Mucosa of rectum (tissue), 2 donors: Measurements from ENCODE around the gene TNS3.

Experiments used
- H3K27ac ChIP-seq, 2 donors: one replicate each; pipeline ENCODE4 v1.7.0; 2013; ENCODE audit warnings: inconsistent platforms in 2 of 2, low read depth in 2 of 2, low read length in 2 of 2
- H3K27me3 ChIP-seq, 2 donors: one replicate each; pipeline ENCODE4 v1.7.0; 2013; ENCODE audit warnings: low read length in 2 of 2; ENCODE audit not compliant: control insufficient read depth in 2 of 2, insufficient read depth in 2 of 2
- H3K36me3 ChIP-seq, 2 donors: one replicate each; pipeline ENCODE4 v1.7.0; 2013; ENCODE audit warnings: low read length in 2 of 2; ENCODE audit not compliant: control insufficient read depth in 2 of 2, insufficient read depth in 2 of 2
- H3K4me1 ChIP-seq, 2 donors: one replicate each; pipeline ENCODE4 v1.7.0; 2013; ENCODE audit warnings: low read length in 2 of 2, mild to moderate bottlenecking in 1 of 2; ENCODE audit not compliant: control insufficient read depth in 2 of 2, insufficient read depth in 2 of 2
- H3K4me3 ChIP-seq, 2 donors: one replicate each; pipeline ENCODE4 v1.7.0; 2013; ENCODE audit warnings: low read length in 2 of 2
- H3K9ac ChIP-seq, 2 donors: one replicate each; pipeline ENCODE4 v1.7.0; 2013; ENCODE audit warnings: low read length in 2 of 2, low read depth in 1 of 2, mild to moderate bottlenecking in 1 of 2
- H3K9me3 ChIP-seq, 2 donors: one replicate each; pipeline ENCODE4 v1.7.0; 2013; ENCODE audit warnings: low read length in 2 of 2; ENCODE audit not compliant: control insufficient read depth in 2 of 2
- donor health status: healthy.
- donor health status: Normal muscosa, but diverticular disease.

TNS3 gene

GRCh38 chr7:47576031-47576865 lies 5.7 kb downstream of the TNS3 start:
- Histone ChIP-seq H3K9ac (peak overlapping the region in 1 of 2 donors; percentile 23), H3K4me1 (peaks cover 64 to 75% of the 10 kb centered on the region in 2 donors), H3K4me3 (peak overlapping the region; percentile 0 to 33), H3K9me3 (no peaks in the 10 kb centered on the region), H3K27ac (peak overlapping the region; percentile 56 to 75), H3K36me3 (no peaks in the 10 kb centered on the region), H3K27me3 (no peaks in the 10 kb centered on the region)

- Histone ChIP-seq H3K4me1 (peaks cover 64 to 80% of the 10 kb centered on the region in 2 donors), H3K27ac (peak overlapping the region; percentile 64 to 82), H3K9me3 (no peaks in the 10 kb centered on the region)
These were observed 7.2 kb downstream of the TNS3 start for GRCh38 chr7:47574482-47575329.

GRCh38 chr7:47573758-47574481 lies 8.0 kb downstream of the TNS3 start:
- H3K9ac ChIP-seq = peak overlapping the region; percentile 41 to 52
- peak overlapping the region in 1 of 2 donors; percentile 20 for H3K4me3 ChIP-seq
- H3K36me3 ChIP-seq = no peaks in the 10 kb centered on the region
- H3K4me1 ChIP-seq = peaks cover 63 to 75% of the 10 kb centered on the region in 2 donors
- H3K27ac ChIP-seq = peak overlapping the region; percentile 64 to 82
- H3K9me3 ChIP-seq = no peaks in the 10 kb centered on the region
- no peaks in the 10 kb centered on the region for H3K27me3 ChIP-seq

More at GRCh38 chr7:47574482-47575329, 7.2 kb downstream of the TNS3 start:
- H3K4me3 ChIP-seq = peak overlapping the region in 1 of 2 donors; percentile 20
- H3K27me3 ChIP-seq = no peaks in the 10 kb centered on the region
- no peaks in the 10 kb centered on the region for H3K36me3 ChIP-seq
- H3K9ac ChIP-seq = peak overlapping the region; percentile 41 to 44

GRCh38 chr7:47572939-47573757 lies 8.8 kb downstream of the TNS3 start:
- Histone ChIP-seq H3K4me3 (no peak overlapping the region), H3K4me1 (peaks cover 63 to 75% of the 10 kb centered on the region in 2 donors), H3K27me3 (no peaks in the 10 kb centered on the region), H3K9ac (peak overlapping the region in 1 of 2 donors; percentile 52), H3K36me3 (no peaks in the 10 kb centered on the region), H3K27ac (peak overlapping the region; percentile 64 to 82), H3K9me3 (no peaks in the 10 kb centered on the region)

GRCh38 chr7:47572094-47572445 lies 9.8 kb downstream of the TNS3 start:
- Histone ChIP-seq H3K27ac (peak overlapping the region; percentile 79 to 82), H3K9me3 (no peaks in the 10 kb centered on the region), H3K4me3 (peak overlapping the region in 1 of 2 donors; percentile 30), H3K27me3 (no peaks in the 10 kb centered on the region), H3K9ac (peak overlapping the region; percentile 34 to 67), H3K4me1 (peaks cover 60 to 67% of the 10 kb centered on the region in 2 donors), H3K36me3 (no peaks in the 10 kb centered on the region)

GRCh38 chr7:47571331-47572093 lies 10.4 kb downstream of the TNS3 start:
- Histone ChIP-seq H3K4me3 (peak overlapping the region; percentile 30 to 32), H3K9ac (peak overlapping the region; percentile 34 to 67), H3K9me3 (no peaks in the 10 kb centered on the region), H3K4me1 (peaks cover 54 to 61% of the 10 kb centered on the region in 2 donors), H3K36me3 (no peaks in the 10 kb centered on the region), H3K27ac (peak overlapping the region; percentile 79 to 82), H3K27me3 (no peaks in the 10 kb centered on the region)

- H3K4me1 ChIP-seq = peaks cover 46 to 53% of the 10 kb centered on the region in 2 donors
- no peaks in the 10 kb centered on the region for H3K27me3 ChIP-seq
- no peaks in the 10 kb centered on the region for H3K36me3 ChIP-seq
- peak overlapping the region; percentile 79 to 82 for H3K27ac ChIP-seq
- no peak overlapping the region for H3K4me3 ChIP-seq
- H3K9ac ChIP-seq = peak overlapping the region; percentile 48 to 67
- H3K9me3 ChIP-seq = no peaks in the 10 kb centered on the region
These were observed 11.3 kb downstream of the TNS3 start for GRCh38 chr7:47570649-47571050.

- H3K27ac ChIP-seq = no peak overlapping the region
- H3K4me1 ChIP-seq = peaks cover 34 to 36% of the 10 kb centered on the region in 2 donors
These were observed 13.4 kb downstream of the TNS3 start for GRCh38 chr7:47568547-47568946.

GRCh38 chr7:47568056-47568455 lies 13.9 kb downstream of the TNS3 start:
- no peak overlapping the region for H3K4me3 ChIP-seq
- H3K4me1 ChIP-seq = peaks cover 29 to 31% of the 10 kb centered on the region in 2 donors
- H3K9me3 ChIP-seq = no peaks in the 10 kb centered on the region
- no peak overlapping the region for H3K27ac ChIP-seq
- no peak overlapping the region for H3K9ac ChIP-seq
- no peaks in the 10 kb centered on the region for H3K27me3 ChIP-seq
- H3K36me3 ChIP-seq = no peaks in the 10 kb centered on the region

More at GRCh38 chr7:47568547-47568946, 13.4 kb downstream of the TNS3 start:
- no peak overlapping the region for H3K9ac ChIP-seq
- H3K27me3 ChIP-seq = no peaks in the 10 kb centered on the region
- no peak overlapping the region for H3K4me3 ChIP-seq
- H3K36me3 ChIP-seq = no peaks in the 10 kb centered on the region
- H3K9me3 ChIP-seq = no peaks in the 10 kb centered on the region
